ENCODE data around the gene CALCOCO1. TPM values are rescaled to one million over a fixed set of nuclear protein-coding genes. Genes with fewer than 3 reads are reported as not detected.

CALCOCO1 gene
- total RNA-seq, 1 donor from 2014 or later: 258 TPM

DNA sequence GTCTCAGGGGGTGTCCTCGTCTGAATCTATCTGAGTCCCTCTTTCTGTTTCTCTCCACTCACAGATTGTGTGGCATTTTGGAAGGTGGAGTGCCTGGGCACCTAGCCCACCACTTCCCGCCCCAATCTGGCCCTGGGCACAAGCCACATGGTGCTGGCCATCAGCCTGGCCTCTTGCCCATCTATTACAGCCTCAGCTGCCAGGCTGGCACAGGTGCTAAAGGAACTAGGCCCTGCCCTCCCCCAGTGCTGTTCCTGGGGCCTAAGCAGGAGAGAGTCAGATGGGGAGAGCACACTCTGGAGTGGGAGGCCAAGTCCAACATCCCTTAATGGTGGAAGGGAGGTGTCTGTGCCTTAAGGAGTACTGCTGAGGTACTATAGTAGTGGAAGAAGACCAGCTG, 8.3 kb upstream of the CALCOCO1 start:
- H3K4me1 ChIP-seq: peaks cover 0 to 18% of the 10 kb centered on the region in 2 donors
- peak overlapping the region; percentile 44 to 50 for H3K27ac ChIP-seq
- intact Hi-C loops (cut with DNase I): no loop called here

DNA sequence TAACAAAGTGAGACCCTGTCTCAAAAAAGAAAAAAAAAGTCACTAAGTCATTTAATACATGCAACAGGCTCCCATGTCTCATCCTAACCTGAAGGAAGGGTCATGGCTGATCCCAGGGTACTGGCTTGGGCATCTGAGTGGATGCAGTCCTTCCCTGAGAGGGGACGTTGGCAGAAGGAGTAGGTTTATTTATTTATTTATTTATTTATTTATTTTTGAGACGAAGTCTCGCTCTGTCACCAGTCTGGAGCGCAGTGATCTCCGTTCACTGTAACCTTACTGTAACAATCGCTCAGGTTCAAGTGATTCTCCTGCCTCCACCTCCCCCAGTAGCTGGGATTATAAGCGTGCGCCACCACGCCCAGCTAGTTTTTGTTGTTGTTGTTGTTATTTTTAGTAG, 7.2 kb upstream of the CALCOCO1 start:
- Histone ChIP-seq H3K9me3 (no peaks in the 10 kb centered on the region), H3K27me3 (no peaks in the 10 kb centered on the region), H3K4me3 (no peak overlapping the region), H3K4me1 (peaks cover 0 to 16% of the 10 kb centered on the region in 2 donors), H3K36me3 (no peaks in the 10 kb centered on the region), H3K27ac (peak overlapping the region in 1 of 2 donors; percentile 52)
- no peak for DNase-seq (ENCODE audit: low spot score in 2 of 2)
- intact Hi-C loops (cut with DNase I): no loop called here
- TF ChIP-seq, protein P1, sequence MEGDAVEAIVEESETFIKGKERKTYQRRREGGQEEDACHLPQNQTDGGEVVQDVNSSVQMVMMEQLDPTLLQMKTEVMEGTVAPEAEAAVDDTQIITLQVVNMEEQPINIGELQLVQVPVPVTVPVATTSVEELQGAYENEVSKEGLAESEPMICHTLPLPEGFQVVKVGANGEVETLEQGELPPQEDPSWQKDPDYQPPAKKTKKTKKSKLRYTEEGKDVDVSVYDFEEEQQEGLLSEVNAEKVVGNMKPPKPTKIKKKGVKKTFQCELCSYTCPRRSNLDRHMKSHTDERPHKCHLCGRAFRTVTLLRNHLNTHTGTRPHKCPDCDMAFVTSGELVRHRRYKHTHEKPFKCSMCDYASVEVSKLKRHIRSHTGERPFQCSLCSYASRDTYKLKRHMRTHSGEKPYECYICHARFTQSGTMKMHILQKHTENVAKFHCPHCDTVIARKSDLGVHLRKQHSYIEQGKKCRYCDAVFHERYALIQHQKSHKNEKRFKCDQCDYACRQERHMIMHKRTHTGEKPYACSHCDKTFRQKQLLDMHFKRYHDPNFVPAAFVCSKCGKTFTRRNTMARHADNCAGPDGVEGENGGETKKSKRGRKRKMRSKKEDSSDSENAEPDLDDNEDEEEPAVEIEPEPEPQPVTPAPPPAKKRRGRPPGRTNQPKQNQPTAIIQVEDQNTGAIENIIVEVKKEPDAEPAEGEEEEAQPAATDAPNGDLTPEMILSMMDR (IDR thresholded peaks at IDR 0.05): no peak

More for the DNA sequence above, 8.3 kb upstream of the CALCOCO1 start:
- Histone ChIP-seq H3K27me3 (no peaks in the 10 kb centered on the region), H3K36me3 (no peaks in the 10 kb centered on the region), H3K4me3 (no peak overlapping the region), H3K9me3 (no peaks in the 10 kb centered on the region)
- TF ChIP-seq, protein P1 (IDR thresholded peaks at IDR 0.05): no peak
- DNase-seq (ENCODE audit: low spot score in 2 of 2): no peak

DNA sequence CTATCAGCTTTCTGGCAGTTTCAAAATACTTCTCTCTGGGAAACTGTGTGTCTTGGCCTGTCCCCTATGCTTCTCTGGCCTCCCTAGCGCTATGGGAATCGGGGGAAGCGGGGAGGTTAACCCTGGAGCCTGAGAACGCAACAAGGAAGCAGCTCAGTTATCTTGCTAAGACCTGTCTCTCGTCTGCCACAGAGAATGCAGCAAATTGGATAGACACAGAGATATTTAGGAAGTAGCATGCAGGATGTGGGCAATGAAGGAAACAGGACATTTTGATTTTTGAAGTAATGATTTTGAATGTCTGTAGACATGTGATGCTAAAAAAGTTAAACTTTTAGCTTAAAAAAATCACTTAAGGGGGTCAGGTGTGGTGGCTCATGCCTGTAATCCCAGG, 6.6 kb upstream of the CALCOCO1 start:
- Histone ChIP-seq H3K36me3 (no peaks in the 10 kb centered on the region), H3K27ac (peak overlapping the region; percentile 31 to 52), H3K4me1 (peaks cover 0 to 18% of the 10 kb centered on the region in 2 donors), H3K9me3 (no peaks in the 10 kb centered on the region), H3K27me3 (no peaks in the 10 kb centered on the region), H3K4me3 (no peak overlapping the region)
- TF ChIP-seq, protein P1 (IDR thresholded peaks at IDR 0.05): no peak
- DNase-seq (ENCODE audit: low spot score in 2 of 2): no peak
- intact Hi-C loops (cut with DNase I): no loop called here

GRCh38 chr12:53733051-53733806, 6.0 kb upstream of the CALCOCO1 start:
- Histone ChIP-seq H3K36me3 (no peaks in the 10 kb centered on the region), H3K27ac (peak overlapping the region; percentile 31 to 52), H3K4me1 (peaks cover 0 to 24% of the 10 kb centered on the region in 2 donors), H3K4me3 (no peak overlapping the region), H3K27me3 (no peaks in the 10 kb centered on the region), H3K9me3 (no peaks in the 10 kb centered on the region)
- TF ChIP-seq, protein P1 (IDR thresholded peaks at IDR 0.05): no peak
- intact Hi-C loops (cut with DNase I): no loop called here
- DNase-seq (ENCODE audit: low spot score in 2 of 2): no peak

DNA sequence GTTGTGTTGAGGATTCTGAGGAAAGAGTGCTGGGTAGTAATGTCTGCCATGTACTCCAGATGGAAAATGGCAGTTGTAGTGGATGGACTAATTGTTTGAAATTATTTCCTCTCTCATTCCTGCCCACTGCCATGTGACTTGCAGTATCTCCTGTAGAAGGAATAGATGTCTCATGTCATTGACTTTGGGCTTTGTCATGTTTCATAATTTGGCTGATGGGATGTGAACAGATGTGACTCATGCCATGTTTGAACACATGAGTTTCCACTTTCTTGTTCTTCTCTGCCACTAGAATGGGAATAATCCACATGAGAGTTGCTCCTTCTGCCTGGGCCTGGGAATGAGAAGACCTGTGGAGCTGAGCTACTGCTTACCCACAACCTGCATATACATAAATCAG, 2.4 kb upstream of the CALCOCO1 start:
- Histone ChIP-seq H3K4me3 (no peak overlapping the region), H3K4me1 (peaks cover 8 to 36% of the 10 kb centered on the region in 2 donors), H3K9me3 (no peaks in the 10 kb centered on the region), H3K27me3 (no peaks in the 10 kb centered on the region), H3K27ac (peak overlapping the region in 1 of 2 donors; percentile 56), H3K36me3 (peaks cover 3 to 4% of the 10 kb centered on the region in 2 donors)
- TF ChIP-seq, protein P1 (IDR thresholded peaks at IDR 0.05): no peak
- no peak for DNase-seq (ENCODE audit: low spot score in 2 of 2)
- intact Hi-C loops (cut with DNase I): no loop called here
